ENCODE data around the gene MAN2C1.

The MAN2C1 gene

GRCh38 chr15:75366163-75366562 is 2.2 kb downstream of the MAN2C1 start:
- TF ChIP-seq CTCF (IDR thresholded peaks at IDR 0.05), result no peak

GRCh38 chr15:75364881-75365280 is 3.5 kb downstream of the MAN2C1 start:
- TF ChIP-seq CTCF (IDR thresholded peaks at IDR 0.05), result no peak

- no peak for TF ChIP-seq CTCF (IDR thresholded peaks at IDR 0.05)
Observed at GRCh38 chr15:75363786-75364185, 4.6 kb downstream of the MAN2C1 start.

GRCh38 chr15:75362642-75363249 is 5.7 kb downstream of the MAN2C1 start:
- TF ChIP-seq CTCF (IDR thresholded peaks at IDR 0.05), result no peak

- no peak for TF ChIP-seq CTCF (IDR thresholded peaks at IDR 0.05)
Observed at GRCh38 chr15:75361989-75362641, 6.3 kb downstream of the MAN2C1 start.

- no peak for TF ChIP-seq CTCF (IDR thresholded peaks at IDR 0.05)
Observed at GRCh38 chr15:75361361-75361988, 6.9 kb downstream of the MAN2C1 start.

- no peak for TF ChIP-seq CTCF (IDR thresholded peaks at IDR 0.05)
Observed at GRCh38 chr15:75360856-75361255, 7.6 kb downstream of the MAN2C1 start.
